Measurements from ENCODE around the gene PIERCE2.
"Not testable (repeated sequence)": the region's sequence is repeated elsewhere in the genome, so short reads cannot be mapped to it uniquely, and the experiment has no call there.

Gene PIERCE2, protein sequence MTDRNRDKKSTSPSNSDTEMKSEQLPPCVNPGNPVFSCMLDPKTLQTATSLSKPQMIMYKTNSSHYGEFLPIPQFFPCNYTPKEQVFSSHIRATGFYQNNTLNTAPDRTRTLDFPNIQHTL

DNA sequence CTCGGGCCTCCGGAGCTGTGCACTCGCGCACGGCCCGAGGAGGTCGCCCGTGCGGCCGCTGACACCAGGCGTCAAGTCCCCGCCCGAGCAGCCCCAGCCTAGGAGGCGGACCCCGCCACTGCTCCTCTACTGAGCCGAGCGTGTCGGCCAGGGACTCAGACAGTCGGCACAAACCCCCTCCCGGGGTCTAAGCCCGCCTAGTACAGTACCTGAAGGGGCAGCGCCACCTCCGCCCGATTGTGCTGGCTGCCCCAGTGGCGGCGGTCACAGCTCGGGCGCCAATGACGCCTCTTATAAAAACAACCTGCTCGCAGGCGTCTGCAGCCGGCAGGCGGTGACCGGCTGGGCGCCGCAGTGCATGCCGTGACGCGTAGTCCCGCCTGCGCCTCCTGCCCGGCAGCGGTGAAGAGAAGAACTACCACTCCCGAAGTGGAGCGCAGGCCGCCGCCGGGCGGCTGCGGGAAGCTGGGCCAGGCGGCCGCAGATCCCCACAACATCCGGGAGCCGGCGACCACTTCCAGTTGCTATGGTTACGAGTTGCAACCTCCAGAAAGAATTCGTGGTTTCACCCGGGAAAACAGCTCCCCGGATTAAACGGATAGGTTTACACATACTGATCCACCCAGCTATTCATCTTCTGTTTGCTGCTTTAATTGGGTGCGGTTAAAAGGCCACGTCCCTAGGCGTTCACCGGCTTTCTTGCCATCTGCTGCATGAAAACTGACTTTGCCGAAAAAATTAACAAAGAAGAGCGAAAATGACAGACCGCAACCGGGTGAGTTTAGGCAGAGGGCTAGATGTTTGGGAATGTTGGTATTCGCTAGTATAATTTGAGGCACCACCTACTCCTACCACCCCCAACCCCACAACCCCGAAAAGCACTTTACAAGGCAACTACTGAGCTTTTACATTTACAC is at the start of gene PIERCE2, which contains the start of gene CCPG1:
Gene PIERCE2 (plus strand): TSS at position 484 of the 917 bp plus-strand sequence. CDS start 274 bp downstream, at position 758.
Gene CCPG1 (minus strand): TSS at position 348 of the 917 bp plus-strand sequence. CDS start 18,935 bp downstream, outside the sequence.
- peaks cover 1% of the 10 kb centered on the region for H3K36me3 Mint-ChIP-seq
- H3K9me3 Mint-ChIP-seq: no peaks in the 10 kb centered on the region
- peaks cover 18% of the 10 kb centered on the region for H3K4me1 Mint-ChIP-seq
- DNase-seq (ENCODE audit: low spot score in 2 of 2) (peak; percentile 84 to 87), ATAC-seq (ENCODE audit: low read depth) (peak; percentile 85)
- peak within 1 kb of the TSS; percentile 91 for H3K4me3 Mint-ChIP-seq
- H3K27ac Mint-ChIP-seq: peak within 1 kb of the TSS; percentile 92
- H3K27me3 Mint-ChIP-seq: no peaks in the 10 kb centered on the region

DNA sequence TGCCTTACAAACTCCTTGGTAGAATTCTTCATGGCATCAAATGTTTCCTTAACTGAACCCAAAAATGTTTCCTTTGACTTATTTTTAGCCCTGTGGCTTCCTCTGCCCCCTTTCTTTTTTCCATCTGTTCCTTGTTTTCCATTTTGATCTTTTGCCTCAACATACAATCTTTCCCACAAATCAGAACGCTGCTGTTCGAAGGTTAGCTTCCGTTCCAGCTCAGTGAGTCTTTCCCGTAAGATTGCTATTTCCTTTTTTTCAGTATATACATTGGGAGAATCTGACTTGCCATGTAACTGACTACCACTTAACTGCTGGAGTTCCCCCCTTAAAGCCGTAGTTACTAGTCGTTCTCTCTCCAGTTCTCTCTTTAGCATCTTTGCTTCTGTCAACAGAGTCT is 48.0 kb upstream of the PIERCE2 start:
- Mint-ChIP-seq H3K4me3 (no peak overlapping the region), H3K36me3 (peaks cover 23% of the 10 kb centered on the region), H3K4me1 (peaks cover 5% of the 10 kb centered on the region), H3K27ac (peak overlapping the region; percentile 74), H3K9me3 (no peaks in the 10 kb centered on the region), H3K27me3 (no peaks in the 10 kb centered on the region)
- no peak for ATAC-seq (ENCODE audit: low read depth)
- no peak for DNase-seq (ENCODE audit: low spot score in 2 of 2)

DNA sequence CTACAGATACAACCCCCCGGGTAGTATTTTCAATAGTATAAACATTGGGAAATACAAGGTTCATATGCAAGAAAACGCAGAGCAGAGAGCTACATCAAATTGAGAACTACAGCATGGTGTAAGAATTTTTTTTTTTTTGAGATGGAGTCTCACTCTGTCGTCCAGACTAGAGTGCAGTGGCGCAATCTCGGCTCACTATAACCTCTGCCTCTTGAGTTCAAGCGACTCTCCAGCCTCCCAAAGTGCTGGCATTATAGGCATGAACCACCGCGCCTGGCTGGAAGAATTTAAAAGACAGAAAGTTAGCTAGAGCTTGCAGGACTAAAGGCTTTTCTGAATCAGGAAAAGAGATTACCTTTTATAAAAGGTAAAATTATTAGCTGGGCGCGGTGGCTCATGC is 47.2 kb upstream of the PIERCE2 start:
- H3K9me3 Mint-ChIP-seq: no peaks in the 10 kb centered on the region
- no peak for DNase-seq (ENCODE audit: low spot score in 2 of 2)
- no peak overlapping the region for H3K4me3 Mint-ChIP-seq
- ATAC-seq (ENCODE audit: low read depth): no peak
- peaks cover 5% of the 10 kb centered on the region for H3K4me1 Mint-ChIP-seq
- H3K27me3 Mint-ChIP-seq: no peaks in the 10 kb centered on the region
- no peak overlapping the region for H3K27ac Mint-ChIP-seq
- H3K36me3 Mint-ChIP-seq: peaks cover 23% of the 10 kb centered on the region

DNA sequence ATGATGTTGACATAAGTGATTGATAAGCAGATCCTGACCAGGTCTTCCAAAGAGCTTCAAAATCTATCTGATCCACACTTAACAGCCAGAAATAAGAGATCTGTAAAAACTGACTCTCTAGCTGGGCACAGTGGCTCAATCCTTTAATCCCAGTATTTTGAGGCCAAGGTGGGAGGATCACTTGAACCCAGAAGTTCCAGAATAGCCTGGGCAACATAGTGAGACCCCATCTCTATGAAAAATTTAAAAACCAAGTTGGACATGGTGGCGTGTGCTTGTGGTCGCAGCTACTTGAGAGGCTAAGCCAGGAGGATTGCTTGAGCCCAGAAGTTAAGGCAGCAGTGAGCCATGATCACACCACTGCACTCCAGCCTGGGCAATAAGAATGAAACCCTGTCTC is 45.7 kb upstream of the PIERCE2 start:
- ATAC-seq (ENCODE audit: low read depth) (no peak), DNase-seq (ENCODE audit: low spot score in 2 of 2) (no peak)
- peaks cover 13% of the 10 kb centered on the region for H3K36me3 Mint-ChIP-seq
- no peaks in the 10 kb centered on the region for H3K9me3 Mint-ChIP-seq
- H3K4me1 Mint-ChIP-seq: peaks cover 5% of the 10 kb centered on the region
- no peaks in the 10 kb centered on the region for H3K27me3 Mint-ChIP-seq
- H3K4me3 Mint-ChIP-seq: no peak overlapping the region
- no peak overlapping the region for H3K27ac Mint-ChIP-seq

DNA sequence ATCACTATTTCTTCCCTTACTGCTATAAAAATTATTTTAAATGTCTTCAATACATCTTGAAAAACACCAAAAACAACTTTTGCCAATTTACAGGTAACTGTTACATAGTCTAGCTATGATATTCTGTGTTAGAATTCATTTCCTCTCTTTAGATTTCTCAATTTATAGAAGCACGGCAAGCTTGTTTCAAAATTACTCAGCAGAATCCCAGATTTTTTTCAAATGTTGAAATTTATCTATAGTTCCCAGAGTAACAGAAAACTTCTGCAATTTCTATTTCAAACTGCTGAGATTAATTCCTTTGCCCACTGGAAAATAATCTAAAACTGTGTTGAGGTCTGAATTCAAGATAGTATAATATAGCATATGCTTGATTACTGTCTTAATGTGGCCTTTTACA is 41.3 kb upstream of the PIERCE2 start:
- H3K4me1 Mint-ChIP-seq: no peaks in the 10 kb centered on the region
- no peak overlapping the region for H3K4me3 Mint-ChIP-seq
- H3K9me3 Mint-ChIP-seq: no peaks in the 10 kb centered on the region
- H3K36me3 Mint-ChIP-seq: peaks cover 18% of the 10 kb centered on the region
- ATAC-seq (ENCODE audit: low read depth) (no peak), DNase-seq (ENCODE audit: low spot score in 2 of 2) (no peak)
- H3K27ac Mint-ChIP-seq: no peak overlapping the region
- no peaks in the 10 kb centered on the region for H3K27me3 Mint-ChIP-seq

DNA sequence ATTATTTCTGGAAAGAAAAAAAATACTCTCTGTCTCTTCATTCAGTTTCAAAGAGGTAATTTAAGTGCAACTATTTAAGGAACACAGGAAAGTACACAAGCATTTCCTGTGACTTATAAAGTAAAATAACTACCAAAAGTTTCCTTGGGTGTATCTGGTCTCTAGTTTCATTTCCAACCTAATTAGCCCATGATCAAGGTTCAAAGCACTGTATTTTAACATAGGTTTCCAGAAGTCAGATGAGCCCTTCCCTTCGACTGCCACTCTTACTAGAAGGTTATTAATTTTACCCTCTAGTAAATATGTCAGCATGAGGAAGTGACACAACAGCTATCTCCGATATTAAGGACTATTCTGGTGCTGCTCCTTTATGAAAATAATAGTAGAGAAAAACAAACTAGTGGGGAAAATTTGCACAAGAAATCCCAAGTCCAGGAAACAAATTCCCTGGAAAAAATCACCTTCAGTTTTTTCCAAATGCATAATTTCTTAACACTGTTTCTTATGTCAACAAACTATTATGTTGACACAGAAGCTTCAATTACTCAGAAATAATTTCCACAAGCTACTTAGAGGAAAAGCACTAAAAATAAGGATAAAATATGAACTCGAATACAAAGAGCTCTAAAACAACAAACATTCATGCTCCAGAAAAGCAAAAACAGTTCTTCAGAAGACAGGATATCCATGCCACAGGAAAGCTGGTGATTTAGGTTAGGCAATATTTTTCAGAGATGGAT is 35.4 kb upstream of the PIERCE2 start:
- H3K9me3 Mint-ChIP-seq: no peaks in the 10 kb centered on the region
- peaks cover 9% of the 10 kb centered on the region for H3K4me1 Mint-ChIP-seq
- H3K36me3 Mint-ChIP-seq: peaks cover 32% of the 10 kb centered on the region
- H3K27ac Mint-ChIP-seq: peak overlapping the region; percentile 70
- DNase-seq (ENCODE audit: low spot score in 2 of 2) (no peak), ATAC-seq (ENCODE audit: low read depth) (peak; percentile 22)
- H3K27me3 Mint-ChIP-seq: no peaks in the 10 kb centered on the region
- H3K4me3 Mint-ChIP-seq: no peak overlapping the region

DNA sequence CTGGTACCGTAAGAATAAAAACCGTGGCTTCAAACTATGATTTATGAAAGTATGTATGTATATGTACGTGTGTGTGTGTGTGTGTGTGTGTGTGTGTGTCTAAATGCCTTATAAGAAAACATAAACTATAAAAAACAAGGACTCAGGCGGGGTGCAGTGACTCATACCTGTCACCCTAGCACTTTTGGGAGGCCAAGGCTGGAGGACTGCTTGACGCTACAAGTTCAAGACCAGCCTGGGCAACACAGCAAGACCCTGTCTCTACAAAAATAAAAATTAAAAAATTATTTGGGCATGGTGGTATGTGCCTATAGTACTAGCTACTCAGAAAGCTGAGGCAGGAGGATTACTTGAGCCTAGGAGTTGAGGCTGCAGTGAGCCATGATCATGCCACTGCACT is 29.2 kb upstream of the PIERCE2 start:
- peaks cover 30% of the 10 kb centered on the region for H3K36me3 Mint-ChIP-seq
- H3K4me1 Mint-ChIP-seq: peaks cover 5% of the 10 kb centered on the region

DNA sequence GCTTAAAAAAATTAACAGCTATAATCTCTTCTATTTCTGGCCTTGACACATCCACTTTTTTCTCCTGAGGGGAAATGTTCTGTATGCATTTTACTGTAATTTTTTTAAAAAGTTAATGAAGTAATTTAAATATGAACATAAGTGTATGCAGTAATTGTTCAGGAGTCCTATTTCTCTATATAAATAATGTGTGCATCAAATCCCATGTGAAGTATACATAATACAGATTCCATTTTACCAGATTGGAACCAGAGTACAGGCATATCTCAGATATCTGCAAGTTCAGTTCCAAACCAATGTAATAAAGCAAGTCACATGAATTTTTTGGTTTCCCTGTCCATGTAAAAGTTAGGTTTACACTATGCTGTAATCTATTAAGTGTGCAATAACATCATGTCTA is 26.7 kb upstream of the PIERCE2 start:
- H3K27me3 Mint-ChIP-seq: no peaks in the 10 kb centered on the region
- ATAC-seq (ENCODE audit: low read depth) (no peak), DNase-seq (ENCODE audit: low spot score in 2 of 2) (no peak)
- no peak overlapping the region for H3K4me3 Mint-ChIP-seq
- H3K9me3 Mint-ChIP-seq: no peaks in the 10 kb centered on the region
- H3K27ac Mint-ChIP-seq: no peak overlapping the region
- peaks cover 5% of the 10 kb centered on the region for H3K4me1 Mint-ChIP-seq
- peaks cover 26% of the 10 kb centered on the region for H3K36me3 Mint-ChIP-seq

More for the DNA sequence above, 29.2 kb upstream of the PIERCE2 start:
- H3K4me3 Mint-ChIP-seq: no peak overlapping the region
- H3K27me3 Mint-ChIP-seq: no peaks in the 10 kb centered on the region
- H3K27ac Mint-ChIP-seq: no peak overlapping the region
- no peak for DNase-seq (ENCODE audit: low spot score in 2 of 2)
- ATAC-seq (ENCODE audit: low read depth): no peak
- H3K9me3 Mint-ChIP-seq: no peaks in the 10 kb centered on the region

DNA sequence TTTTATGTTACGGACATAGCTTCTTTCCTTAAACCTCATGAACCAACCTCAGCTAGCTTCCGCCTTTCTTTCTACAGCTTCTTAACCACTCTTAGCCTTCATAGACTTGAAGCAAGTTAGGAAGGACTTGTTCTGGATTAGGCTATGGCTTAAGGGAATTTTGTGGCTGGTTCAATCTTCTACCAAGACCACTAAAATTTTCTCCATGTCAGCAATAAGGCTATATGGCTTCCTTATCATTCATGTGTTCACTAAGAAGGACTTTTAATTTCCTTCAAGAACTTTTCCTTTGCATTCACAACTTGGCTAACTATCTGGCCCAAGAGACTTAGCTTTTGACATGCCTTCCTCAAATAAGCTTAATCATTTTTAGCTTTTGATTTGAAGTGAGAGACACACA is 24.6 kb upstream of the PIERCE2 start:
- no peaks in the 10 kb centered on the region for H3K9me3 Mint-ChIP-seq
- ATAC-seq (ENCODE audit: low read depth) (no peak), DNase-seq (ENCODE audit: low spot score in 2 of 2) (no peak)
- H3K27ac Mint-ChIP-seq: no peak overlapping the region
- no peak overlapping the region for H3K4me3 Mint-ChIP-seq
- H3K27me3 Mint-ChIP-seq: no peaks in the 10 kb centered on the region
- peaks cover 5% of the 10 kb centered on the region for H3K4me1 Mint-ChIP-seq
- peaks cover 29% of the 10 kb centered on the region for H3K36me3 Mint-ChIP-seq

DNA sequence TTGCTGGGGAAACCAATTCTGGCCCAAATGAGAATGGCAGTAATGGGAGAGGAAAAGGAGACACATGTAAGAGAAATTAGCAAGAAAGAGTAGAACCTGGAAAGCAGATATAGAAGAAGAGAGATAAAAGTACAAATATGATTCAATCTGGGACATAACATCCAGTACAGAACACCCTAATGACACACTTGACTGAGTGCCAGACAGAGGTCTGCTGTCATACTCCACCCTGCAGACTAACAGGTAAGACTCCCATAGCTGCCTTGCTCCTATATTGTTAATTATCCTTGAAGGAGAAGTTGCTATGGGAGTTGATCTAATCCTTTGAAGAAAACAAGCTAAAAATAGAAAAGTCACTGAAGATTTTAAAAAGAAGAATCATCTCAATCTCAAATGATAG is 21.3 kb upstream of the PIERCE2 start:
- Mint-ChIP-seq H3K27ac (no peak overlapping the region), H3K4me1 (peaks cover 5% of the 10 kb centered on the region), H3K36me3 (peaks cover 26% of the 10 kb centered on the region), H3K9me3 (no peaks in the 10 kb centered on the region), H3K27me3 (no peaks in the 10 kb centered on the region), H3K4me3 (no peak overlapping the region)
- no peak for DNase-seq (ENCODE audit: low spot score in 2 of 2)
- no peak for ATAC-seq (ENCODE audit: low read depth)

DNA sequence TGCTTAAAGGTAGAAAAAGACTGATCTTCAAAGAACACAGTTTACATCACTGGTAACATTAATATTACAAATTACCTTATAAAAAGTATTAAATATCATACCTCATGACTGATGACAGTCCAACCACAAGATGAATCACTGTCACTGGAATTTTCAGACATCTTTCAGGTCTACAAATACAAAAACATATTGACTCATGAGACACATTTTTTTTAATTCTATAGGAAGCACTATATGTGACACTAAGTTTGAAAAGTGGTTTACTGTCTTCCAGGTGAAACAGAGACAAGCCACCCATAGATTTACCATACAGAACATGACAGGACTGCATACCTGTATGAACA is 19.1 kb upstream of the PIERCE2 start:
- H3K9me3 Mint-ChIP-seq: no peaks in the 10 kb centered on the region
- ATAC-seq (ENCODE audit: low read depth) (no peak), DNase-seq (ENCODE audit: low spot score in 2 of 2) (no peak)
- H3K4me3 Mint-ChIP-seq: no peak overlapping the region
- no peaks in the 10 kb centered on the region for H3K27me3 Mint-ChIP-seq
- peaks cover 16% of the 10 kb centered on the region for H3K36me3 Mint-ChIP-seq
- no peak overlapping the region for H3K27ac Mint-ChIP-seq
- no peaks in the 10 kb centered on the region for H3K4me1 Mint-ChIP-seq

DNA sequence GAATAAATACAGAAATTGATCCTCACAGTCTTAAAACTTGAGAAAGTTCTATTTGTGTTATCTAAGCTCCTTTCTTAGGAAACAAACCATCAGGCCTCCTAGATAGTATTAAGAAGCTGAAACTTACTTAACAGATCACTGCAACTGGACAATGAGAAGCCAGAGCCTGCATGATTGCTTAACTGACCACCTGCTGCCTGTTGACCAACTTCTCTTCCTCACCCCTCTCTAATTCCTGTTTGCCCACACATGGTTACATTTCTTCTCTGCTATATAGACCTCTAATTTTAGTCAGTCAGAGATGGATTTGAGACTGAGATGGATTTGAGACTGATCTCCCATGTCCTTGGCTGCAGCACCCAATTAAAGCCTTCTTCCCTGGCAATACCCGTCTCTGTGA is 13.6 kb upstream of the PIERCE2 start:
- Mint-ChIP-seq H3K4me1 (peaks cover 11% of the 10 kb centered on the region), H3K27ac (no peak overlapping the region), H3K36me3 (peaks cover 31% of the 10 kb centered on the region), H3K27me3 (no peaks in the 10 kb centered on the region), H3K9me3 (peaks cover 6% of the 10 kb centered on the region), H3K4me3 (no peak overlapping the region)
- no peak for ATAC-seq (ENCODE audit: low read depth)
- no peak for DNase-seq (ENCODE audit: low spot score in 2 of 2)

DNA sequence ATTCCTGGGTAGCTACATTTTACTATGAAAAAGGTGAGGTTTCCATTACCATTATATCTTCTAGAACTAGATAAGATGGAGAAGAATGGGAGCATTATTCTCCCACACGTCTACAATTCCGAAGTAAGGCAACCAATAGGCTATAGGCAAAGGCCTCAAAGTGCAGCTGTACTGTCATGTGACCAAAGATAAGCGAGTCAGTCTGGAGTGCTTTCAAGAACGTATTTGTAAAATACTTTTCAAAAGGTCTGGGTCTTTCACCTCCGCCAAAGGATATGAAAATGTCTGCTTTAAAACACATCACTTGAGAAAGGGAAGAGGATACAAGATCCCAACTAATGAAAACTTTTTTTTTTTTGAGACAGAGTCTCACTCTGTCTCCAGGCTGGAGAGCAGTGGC is 10.1 kb upstream of the PIERCE2 start:
- ATAC-seq (ENCODE audit: low read depth) (no peak), DNase-seq (ENCODE audit: low spot score in 2 of 2) (no peak)
- Mint-ChIP-seq H3K4me1 (peaks cover 25% of the 10 kb centered on the region), H3K9me3 (peaks cover 6% of the 10 kb centered on the region), H3K27me3 (no peaks in the 10 kb centered on the region), H3K27ac (no peak overlapping the region), H3K36me3 (peaks cover 34% of the 10 kb centered on the region), H3K4me3 (no peak overlapping the region)

DNA sequence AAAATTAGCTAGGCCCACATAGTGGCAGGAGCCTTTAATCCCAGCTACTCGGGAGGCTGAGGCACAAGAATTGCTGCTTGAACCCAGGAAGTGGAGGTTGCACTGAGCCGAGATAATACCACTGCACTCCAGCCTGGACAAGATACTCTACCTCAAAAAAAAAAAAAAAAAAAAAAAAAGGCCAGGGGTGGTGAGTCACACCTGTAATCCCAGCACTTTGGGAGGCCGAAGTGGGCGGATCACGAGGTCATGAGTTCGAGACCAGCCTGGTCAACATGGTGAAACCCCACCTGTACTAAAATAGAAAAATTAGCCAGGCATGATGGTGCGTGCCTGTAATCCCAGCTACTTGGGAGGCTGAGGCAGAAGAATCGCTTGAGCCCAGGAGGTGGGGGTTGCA is 8.2 kb upstream of the PIERCE2 start:
- H3K27ac Mint-ChIP-seq; DNase-seq (ENCODE audit: low spot score in 2 of 2); H3K9me3 Mint-ChIP-seq; H3K4me3 Mint-ChIP-seq; ATAC-seq (ENCODE audit: low read depth); H3K27me3 Mint-ChIP-seq: not testable (repeated sequence)
- Mint-ChIP-seq H3K4me1 (peaks cover 30% of the 10 kb centered on the region), H3K36me3 (peaks cover 29% of the 10 kb centered on the region)

Data from memory B cell (primary cell).